HG02798 (cell line): Measurements from ENCODE around the gene SNX19.
"Not testable (repeated sequence)": the region's sequence is repeated elsewhere in the genome, so short reads cannot be mapped to it uniquely, and the experiment has no call there.

Experiments
- ATAC-seq: cut with Tn5 transposase; IDR thresholded peaks from one replicate; pipeline ENCODE4 v1.9.1; 2021; ENCODE audit warnings: mild to moderate bottlenecking; ENCODE audit not compliant: unreplicated experiment, poor library complexity

Gene SNX19

GRCh38 chr11:130876100-130876499, 40.2 kb downstream of the SNX19 start:
- ATAC-seq, result no peak

GRCh38 chr11:130874955-130875531, 41.2 kb downstream of the SNX19 start:
- ATAC-seq, result no peak

GRCh38 chr11:130874396-130874795, 41.9 kb downstream of the SNX19 start:
- no peak for ATAC-seq

GRCh38 chr11:130873761-130874160, 42.5 kb downstream of the SNX19 start:
- ATAC-seq, result no peak

- no peak for ATAC-seq
Observed at GRCh38 chr11:130872981-130873380, 43.3 kb downstream of the SNX19 start.

GRCh38 chr11:130872513-130872912, 43.8 kb downstream of the SNX19 start:
- no peak for ATAC-seq

GRCh38 chr11:130872102-130872501, 44.2 kb downstream of the SNX19 start:
- ATAC-seq, result no peak

GRCh38 chr11:130871616-130872015, 44.7 kb downstream of the SNX19 start:
- no peak for ATAC-seq

GRCh38 chr11:130868721-130869390, 47.4 kb downstream of the SNX19 start:
- ATAC-seq, result no peak

GRCh38 chr11:130868086-130868710, 48.1 kb downstream of the SNX19 start:
- ATAC-seq, result no peak

GRCh38 chr11:130866831-130867230, 49.4 kb downstream of the SNX19 start:
- ATAC-seq, result no peak

- ATAC-seq, result no peak
Observed at GRCh38 chr11:130865774-130866114, 50.5 kb downstream of the SNX19 start.

GRCh38 chr11:130865091-130865773, 51.0 kb downstream of the SNX19 start:
- no peak for ATAC-seq

GRCh38 chr11:130861902-130862860, 54.1 kb downstream of the SNX19 start:
- peak; percentile 81 for ATAC-seq

GRCh38 chr11:130861283-130861682, 55.0 kb downstream of the SNX19 start:
- ATAC-seq, result no peak

- no peak for ATAC-seq
Observed at GRCh38 chr11:130859886-130860285, 56.4 kb downstream of the SNX19 start.

- ATAC-seq, result peak; percentile 34
Observed at GRCh38 chr11:130858215-130858614, 58.1 kb downstream of the SNX19 start.

GRCh38 chr11:130855707-130856106, 60.6 kb downstream of the SNX19 start:
- ATAC-seq, result not testable (repeated sequence)

- ATAC-seq, result peak; percentile 42
Observed at GRCh38 chr11:130854483-130854882, 61.8 kb downstream of the SNX19 start.

GRCh38 chr11:130852589-130852988, 63.7 kb downstream of the SNX19 start:
- ATAC-seq, result no peak
